OCI-M2 (cell line): ENCODE measurements around the gene TUBGCP5.

Experiments
- DNase-seq: peaks from one replicate; lab custom pipeline; 2025; ENCODE audit not compliant: unreplicated experiment; lab: John Stamatoyannopoulos, UW

The TUBGCP5 gene

DNA sequence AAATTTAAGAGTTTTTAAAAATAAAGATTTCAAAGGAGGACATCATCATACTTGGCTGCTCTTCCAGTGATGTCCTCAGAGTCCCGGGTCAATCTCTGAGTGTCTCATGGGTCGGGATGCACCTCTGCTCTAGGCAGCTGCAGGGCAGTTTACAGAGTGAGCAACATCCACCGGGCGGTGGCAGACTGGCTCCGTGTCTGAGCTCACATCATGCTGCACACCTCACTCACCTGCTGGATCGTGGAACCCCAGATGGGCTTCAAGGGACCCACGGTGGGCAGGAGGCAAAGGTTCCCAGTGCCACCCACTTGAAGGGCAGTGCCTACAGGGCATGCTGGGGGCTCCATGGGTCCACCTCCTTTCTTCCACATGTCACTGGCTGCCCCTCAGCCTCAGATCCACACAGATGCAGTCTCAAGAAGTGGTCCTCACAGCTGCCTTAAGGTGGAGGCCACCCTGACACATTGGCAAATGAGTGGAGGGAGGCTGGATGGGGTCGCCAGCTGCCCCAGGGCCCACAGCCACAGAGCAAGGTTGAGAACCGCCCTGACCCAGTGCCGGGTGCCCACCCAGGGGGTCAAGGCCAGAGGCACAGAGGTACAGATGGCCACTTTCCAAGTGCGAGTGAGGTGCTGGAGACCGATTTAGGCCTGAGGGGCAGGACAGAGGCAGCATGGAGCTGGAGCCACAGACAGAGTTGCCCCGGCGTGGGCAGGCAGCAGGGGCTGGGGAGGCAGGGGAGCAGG is 84.4 kb downstream of the TUBGCP5 start:
- DNase-seq, result no peak

DNA sequence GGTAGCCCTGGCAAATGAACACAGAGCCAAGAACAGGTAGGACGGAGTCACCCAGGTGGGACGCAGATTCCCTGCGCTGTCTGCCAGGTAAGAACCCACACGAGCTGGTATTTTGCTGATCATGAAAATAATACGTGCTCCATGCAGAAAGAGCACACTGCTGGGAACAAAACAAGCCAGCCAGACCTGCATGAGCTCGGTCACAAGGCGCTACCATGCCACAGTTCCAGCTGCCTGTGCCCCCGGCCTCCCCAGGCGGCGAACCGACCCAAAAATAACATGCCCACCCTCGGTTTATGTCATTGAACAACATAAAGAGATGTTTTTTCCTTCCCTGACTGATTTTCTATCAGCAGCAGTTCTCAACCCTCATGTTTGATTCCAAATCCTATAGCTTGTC is 85.0 kb downstream of the TUBGCP5 start:
- no peak for DNase-seq

DNA sequence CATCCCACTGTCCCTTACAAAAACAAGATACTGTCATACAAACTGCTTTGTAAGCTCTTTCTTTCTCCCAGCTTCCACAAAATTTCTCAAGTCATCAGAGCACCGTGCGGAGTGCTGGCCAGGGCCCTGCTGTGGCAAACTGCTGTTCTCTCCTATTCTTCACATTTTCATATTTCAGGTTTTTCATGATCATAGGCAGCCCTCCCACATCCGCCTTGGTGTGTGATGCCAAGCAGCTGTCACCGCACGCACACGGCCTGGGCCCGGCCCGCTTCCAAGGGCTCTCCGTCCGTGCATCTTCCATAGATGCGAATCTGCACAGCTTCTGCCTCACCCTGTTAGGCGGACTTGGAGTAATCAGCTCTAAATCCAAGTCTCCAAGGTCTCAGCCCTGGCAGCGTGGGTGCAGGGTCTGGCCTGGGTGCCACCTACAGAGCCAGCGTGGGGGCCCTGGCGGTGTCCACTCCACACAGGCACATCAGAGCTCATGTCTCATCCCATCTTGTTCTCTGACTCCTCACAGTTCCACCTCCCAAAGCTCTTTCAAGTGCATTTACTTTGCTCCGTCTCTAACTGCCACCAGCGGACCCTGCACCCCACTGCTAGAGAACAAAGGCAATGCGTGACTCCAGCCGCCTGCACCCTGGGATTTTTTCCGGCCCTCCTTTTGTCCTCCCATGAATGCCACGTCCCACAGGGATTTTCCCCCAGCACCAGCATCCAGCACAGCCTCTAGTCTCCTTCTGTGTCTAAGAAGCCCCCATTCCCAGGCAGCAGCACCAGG is 86.4 kb downstream of the TUBGCP5 start:
- no peak for DNase-seq

DNA sequence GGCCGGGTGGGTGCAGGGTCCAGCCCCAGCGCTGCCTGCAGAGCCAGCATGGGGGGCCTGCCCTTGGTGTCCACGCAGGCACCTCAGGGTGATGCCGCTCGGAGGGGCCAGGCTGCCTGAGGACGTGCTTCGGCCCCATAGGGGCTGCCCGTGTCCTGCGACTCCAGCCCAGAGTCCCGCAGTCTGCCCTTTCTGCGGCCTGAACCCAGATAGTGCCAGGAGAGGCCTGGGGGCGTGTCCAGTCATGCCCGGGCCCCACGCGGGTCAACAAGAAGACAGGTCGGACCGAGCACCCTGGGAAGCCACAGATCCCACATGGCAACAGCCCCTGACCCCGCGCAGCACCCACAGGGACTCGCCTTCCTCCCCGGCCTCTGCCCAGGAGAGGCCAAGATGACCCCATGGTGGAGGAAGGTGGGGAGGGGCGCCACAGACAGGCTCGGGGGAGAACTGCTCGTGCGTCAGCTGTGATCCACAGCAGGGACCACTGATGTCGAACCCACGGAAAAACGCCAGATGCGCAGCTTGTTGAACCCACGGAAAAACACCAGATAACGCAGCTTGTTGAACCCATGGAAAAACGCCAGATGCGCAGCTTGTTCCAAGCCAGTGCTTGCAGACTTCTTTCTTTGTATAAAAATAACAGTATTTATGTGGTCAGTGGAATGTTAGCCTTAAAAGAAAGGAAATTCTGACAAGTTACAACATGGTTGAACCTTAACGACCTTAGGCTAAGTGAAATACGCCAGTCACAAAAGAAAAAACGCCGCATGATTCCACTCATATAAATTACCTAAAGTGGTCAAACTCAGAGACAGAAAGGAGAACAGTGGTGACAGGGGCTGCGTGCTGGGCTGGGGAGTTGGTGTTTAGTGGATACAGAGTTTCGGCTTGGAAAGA is 87.7 kb downstream of the TUBGCP5 start:
- no peak for DNase-seq

DNA sequence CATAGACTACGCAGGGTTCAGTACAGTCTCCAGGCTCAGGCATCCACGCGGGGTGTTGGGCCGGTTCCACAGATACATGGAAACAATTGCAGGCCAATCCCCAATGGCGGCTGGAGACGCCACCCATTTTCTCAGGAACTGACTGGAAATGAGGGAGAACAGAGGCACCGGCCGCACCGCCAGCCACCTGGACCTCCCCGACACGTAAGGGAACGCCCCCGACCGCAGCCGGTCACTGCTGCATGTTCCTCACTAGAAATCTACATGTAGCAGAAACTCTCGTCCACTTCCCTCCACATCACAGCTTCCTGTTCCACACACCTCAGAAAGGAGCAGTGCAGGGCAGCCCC is 88.4 kb downstream of the TUBGCP5 start:
- DNase-seq, result no peak

DNA sequence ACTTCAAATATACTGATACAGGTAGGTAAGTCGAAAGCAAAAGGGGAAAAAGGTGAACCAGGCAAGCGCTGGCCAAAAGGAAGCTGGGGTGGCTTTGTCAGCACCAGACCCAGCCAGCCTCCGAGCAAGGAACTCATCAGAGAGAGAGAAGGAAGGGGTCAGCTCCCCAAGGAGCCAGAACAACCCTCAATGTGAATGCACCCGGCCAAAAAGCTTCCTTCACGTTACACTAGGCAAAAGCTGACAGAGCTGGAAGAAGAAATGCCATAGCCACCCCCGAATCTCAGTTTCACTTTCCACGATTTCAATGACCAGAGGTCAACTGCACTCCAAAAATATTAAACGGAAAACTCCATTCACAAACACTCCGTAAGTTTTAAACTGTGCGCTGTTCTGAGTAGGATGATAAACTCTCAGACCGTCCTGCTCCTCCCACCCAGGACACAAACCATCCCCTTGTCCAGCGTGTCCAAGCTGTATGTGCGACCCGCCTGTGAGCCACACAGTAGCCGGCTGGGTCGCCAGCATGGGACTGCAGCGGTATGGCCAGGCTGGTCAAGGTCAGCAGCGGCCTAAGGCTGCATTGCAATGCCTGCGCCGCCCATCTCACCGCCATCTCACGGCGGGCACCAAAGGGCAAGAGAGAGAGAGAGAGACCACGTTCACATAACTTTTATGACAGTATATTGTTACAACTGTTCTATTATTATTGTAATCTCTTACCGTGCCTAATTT is 88.9 kb downstream of the TUBGCP5 start:
- DNase-seq, result no peak
